K562 (cell line): ENCODE measurements around the gene OR4D9. TPM values are rescaled to one million over a fixed set of nuclear protein-coding genes. Genes with fewer than 3 reads are reported as not detected.

Experiments
- BRF2 ChIP-seq: IDR thresholded peaks from 3 replicates; pipeline ENCODE4 v1.6.1; 2011; ENCODE audit warnings: borderline replicate concordance, mild to moderate bottlenecking; ENCODE audit not compliant: insufficient read length, insufficient read depth
- DNMT1 ChIP-seq: fragments of 450-650 bp; IDR thresholded peaks from 2 replicates; pipeline ENCODE4 v1.6.1; 2016; ENCODE audit warnings: antibody characterized with exemption, mild to moderate bottlenecking
- FOXJ3 ChIP-seq: sonication (generic); formaldehyde crosslinking; IDR thresholded peaks from 2 replicates; pipeline ENCODE4 v1.4.0; 2020; ENCODE audit warnings: mild to moderate bottlenecking, missing genetic modification reagents
- FOXK2 ChIP-seq, 2 experiments: fragments of 450-650 bp; IDR thresholded peaks in 1 of 2; conservative IDR thresholded peaks in 1 of 2; 2 replicates each; pipeline ENCODE4 v1.6.1; 2016; ENCODE audit warnings: low read depth in 2 of 2, mild to moderate bottlenecking in 1 of 2
- HEY1 ChIP-seq: fragments of 250-450 bp; sonication (Bioruptor Pico); IDR thresholded peaks from 2 replicates; pipeline ENCODE4 v1.5.0; 2020; ENCODE audit warnings: mild to moderate bottlenecking, moderate library complexity, borderline replicate concordance
- MCM5 ChIP-seq: fragments of 450-650 bp; IDR thresholded peaks from 2 replicates; pipeline ENCODE4 v1.6.1; 2016; ENCODE audit warnings: low read depth
- NELFE ChIP-seq: IDR thresholded peaks from 2 replicates; pipeline ENCODE4 v1.6.1; 2011; ENCODE audit warnings: mild to moderate bottlenecking; ENCODE audit not compliant: insufficient read depth, insufficient read length
- PATZ1 ChIP-seq: fragments of 250-450 bp; sonication (Bioruptor Pico); IDR thresholded peaks from 2 replicates; pipeline ENCODE4 v1.5.0; 2020; ENCODE audit warnings: mild to moderate bottlenecking, borderline replicate concordance
- POLR2H ChIP-seq: IDR thresholded peaks from 2 replicates; pipeline ENCODE4 v1.6.1; 2016; ENCODE audit warnings: missing genetic modification characterization, low read depth, mild to moderate bottlenecking, control low read depth, missing compliant biosample characterization, moderate library complexity
- RBM17 ChIP-seq: fragments of 200-400 bp; formaldehyde crosslinking; IDR thresholded peaks from 2 replicates; pipeline ENCODE4 v1.6.1; 2017; ENCODE audit warnings: low read depth, mild to moderate bottlenecking, low read length, borderline replicate concordance
- SOX6 ChIP-seq: fragments of 450-650 bp; IDR thresholded peaks from 2 replicates; pipeline ENCODE4 v1.6.1; 2014; ENCODE audit warnings: mild to moderate bottlenecking
- TAF7 ChIP-seq: fragments of 450-650 bp; IDR thresholded peaks from 2 replicates; pipeline ENCODE4 v1.6.1; 2016; ENCODE audit warnings: missing genetic modification characterization, missing compliant biosample characterization
- TCF15 ChIP-seq: fragments of 250-450 bp; sonication (Bioruptor Pico); IDR thresholded peaks from 2 replicates; pipeline ENCODE4 v1.8.0; 2022; ENCODE audit warnings: moderate library complexity, mild to moderate bottlenecking, inconsistent platforms
- ZBTB17 ChIP-seq: fragments of 450-650 bp; formaldehyde crosslinking; IDR thresholded peaks from 2 replicates; pipeline ENCODE4 v1.4.0; 2020; ENCODE audit warnings: mild to moderate bottlenecking
- ZNF318 ChIP-seq, 2 experiments: fragments of 450-650 bp; IDR thresholded peaks; 2 replicates each; pipeline ENCODE4 v1.6.1; 2016; ENCODE audit warnings: mild to moderate bottlenecking in 2 of 2, borderline replicate concordance in 1 of 2, low read depth in 1 of 2, moderate library complexity in 1 of 2
- polyA plus RNA-seq, 8 experiments: library from polyadenylated mRNA; depleted of rRNA in 4 of 8; stranded (reverse) in 5 of 8; unstranded in 3 of 8; fragments of >200 nt; fragmentation: Nextera tagmentation in 2 of 8; fragmentation: Illumina TruSeq in 1 of 8; extraction: Ambion mirVana in 2 of 8; extraction: Trizol in 1 of 8; gene quantifications; 2 replicates each; pipeline versions ENCODE4 v1.2.1 to v1.2.3, GENCODE V29; 2011 to 2014; ENCODE audit warnings: inconsistent platforms in 1 of 8, missing spikeins in 1 of 8
- total RNA-seq, 7 experiments: library from RNA; depleted of rRNA in 6 of 7; stranded (reverse); fragments of >200 nt in 6 of 7; fragmentation: Illumina TruSeq in 2 of 7; extraction: Trizol in 2 of 7; gene quantifications; 2 replicates each; pipeline versions ENCODE4 v1.2.1 to v1.2.3, GENCODE V29; 2011 to 2021; ENCODE audit warnings: low replicate concordance in 1 of 7

The OR4D9 gene
- total and polyA plus RNA-seq, 9 of the 15 experiments (the other 6 are each of a cell fraction or from before 2014, with no cell fraction given), result not detected

- TF ChIP-seq ZNF318 (IDR thresholded peaks at IDR 0.05; ENCODE audit: borderline replicate concordance in 1 of 2, low read depth in 1 of 2), result no peak
- TF ChIP-seq FOXJ3 (CRISPR knock-in tag), result no peak
- TF ChIP-seq PATZ1 (CRISPR knock-in tag), result no peak
- TF ChIP-seq ZBTB17 (CRISPR knock-in tag), result no peak
- no peak for TF ChIP-seq DNMT1
- TF ChIP-seq HEY1, result no peak
- TF ChIP-seq SOX6, result peak; percentile 66
- no peak for TF ChIP-seq TAF7 (tag)
- no peak for TF ChIP-seq TCF15 (CRISPR knock-in tag)
- no peak for TF ChIP-seq MCM5
- TF ChIP-seq RBM17, result no peak
- TF ChIP-seq NELFE, result no peak
- TF ChIP-seq FOXK2 (conservative IDR thresholded peaks at IDR 0.05 in 1 of 2, IDR thresholded peaks at IDR 0.05 in 1 of 2; ENCODE audit: low read depth in 2 of 2), result peak in 1 of 2 experiments; percentile 79; a peak in 2 of 4 replicates
- TF ChIP-seq BRF2, result no peak
- TF ChIP-seq POLR2H, result peak; percentile 99
Observed at GRCh38 chr11:59556115-59556916, 45.0 kb downstream of the OR4D9 start (continued).
